HL-60/S4 (cell line): ENCODE data around the gene TAF1B.

Experiments used
- in situ Hi-C: fragments of 300-500 bp; cut with MboI; formaldehyde crosslinking; loops from 2 replicates; pipeline ENCODE4 v1.14.3; 2022; ENCODE audit warnings: low sequenced_read_pairs

TAF1B gene

GRCh38 chr2:9807555-9808305 lies 35.5 kb upstream of the TAF1B start:
- in situ Hi-C loops = no loop called here

DNA sequence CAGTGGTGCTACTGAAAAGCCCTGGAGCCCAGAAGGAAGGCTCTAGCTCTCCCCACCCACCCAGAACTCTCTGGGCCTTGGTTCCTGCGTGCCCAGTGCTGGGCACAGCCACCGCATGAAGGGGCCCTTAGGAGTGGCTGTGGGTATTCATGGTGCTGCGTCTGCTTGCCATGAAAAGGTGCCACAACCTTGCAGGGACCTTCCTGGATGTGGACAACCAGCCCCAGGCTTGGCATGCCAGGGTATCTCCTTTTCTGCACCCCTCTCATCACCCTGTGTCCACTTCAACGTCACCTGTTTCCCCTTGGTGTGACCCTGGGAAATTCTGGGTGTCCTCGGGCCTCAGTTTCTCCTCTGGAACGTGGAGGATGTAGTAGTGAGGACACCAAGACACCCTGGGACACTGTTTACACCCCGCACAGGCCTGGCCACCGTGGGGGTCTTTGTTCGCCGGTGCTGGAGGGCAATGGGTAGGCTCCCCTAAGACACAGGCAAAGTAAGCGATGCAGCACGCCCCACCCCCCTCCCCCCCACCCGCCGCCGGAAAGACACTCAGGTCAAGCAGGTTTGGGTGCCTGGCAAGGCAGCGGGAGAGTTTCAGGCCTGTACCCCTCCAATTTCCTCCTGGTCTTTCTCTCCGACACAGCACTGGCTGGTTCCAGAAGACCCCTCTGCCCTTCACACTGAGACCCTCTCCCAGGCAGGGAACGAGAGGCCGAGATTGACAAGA lies 34.8 kb upstream of the TAF1B start:
- in situ Hi-C loops = no loop called here

DNA sequence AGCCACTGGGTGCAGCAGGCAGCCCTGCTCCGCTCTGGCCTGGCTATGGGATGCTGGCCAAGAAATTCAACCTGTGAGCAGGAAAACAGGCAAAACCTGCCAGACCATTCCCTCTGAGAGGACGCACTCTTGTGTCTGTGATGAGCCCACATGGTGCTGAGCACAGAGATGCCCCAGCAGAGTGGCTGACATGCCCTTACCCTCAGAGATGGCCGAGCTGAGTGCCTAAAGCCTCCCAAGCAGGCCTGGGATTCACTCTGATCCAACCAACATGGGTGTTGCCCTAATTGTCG lies 34.3 kb upstream of the TAF1B start:
- in situ Hi-C loops = no loop called here

DNA sequence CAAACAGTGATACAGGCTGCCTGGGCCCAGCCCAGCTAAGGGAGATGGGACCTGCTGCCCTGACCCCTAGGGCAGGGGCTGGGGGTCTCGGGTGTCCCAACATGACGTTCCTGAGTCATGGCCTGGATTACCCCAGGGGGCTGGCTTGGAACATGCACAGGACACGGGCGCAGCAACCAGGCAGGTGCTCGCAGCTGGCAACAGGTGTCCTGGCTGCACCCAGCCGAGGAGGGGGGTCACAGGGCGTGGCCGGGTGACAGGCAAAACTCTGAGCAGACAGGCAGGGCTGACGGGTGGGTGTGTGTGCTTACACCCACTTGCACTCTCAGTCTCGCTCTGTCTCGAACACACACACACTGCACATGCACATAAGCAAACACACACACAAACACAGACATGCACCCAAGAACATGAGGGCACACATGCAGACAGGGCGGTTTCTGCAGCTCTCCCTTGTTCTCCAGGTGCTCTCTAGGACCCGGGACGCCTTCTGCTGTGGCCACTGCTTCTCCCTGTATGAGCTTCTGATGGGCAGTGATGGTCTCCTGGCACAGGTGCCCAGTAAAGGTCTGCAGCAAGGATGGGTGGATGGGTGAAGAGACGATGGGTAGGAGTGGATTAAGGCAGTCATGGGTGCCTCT lies 33.7 kb upstream of the TAF1B start:
- in situ Hi-C loops = loop anchor here (10.0 kb wide), 1 partner anchor 235 kb away; the partner anchor contains the start of gene KLF11

- in situ Hi-C loops = loop anchor here (10.0 kb wide), 1 partner anchor 234 kb away; the partner anchor contains the start of gene KLF11
These were observed 32.1 kb upstream of the TAF1B start for GRCh38 chr2:9811216-9811615.

GRCh38 chr2:9811679-9812511 lies 31.4 kb upstream of the TAF1B start:
- in situ Hi-C loops = loop anchor here (10.0 kb wide), 1 partner anchor 233 kb away; the partner anchor contains the start of gene KLF11

- in situ Hi-C loops = loop anchor here (10.0 kb wide), 1 partner anchor 232 kb away; the partner anchor contains the start of gene KLF11
These were observed 30.3 kb upstream of the TAF1B start for GRCh38 chr2:9812945-9813311.

DNA sequence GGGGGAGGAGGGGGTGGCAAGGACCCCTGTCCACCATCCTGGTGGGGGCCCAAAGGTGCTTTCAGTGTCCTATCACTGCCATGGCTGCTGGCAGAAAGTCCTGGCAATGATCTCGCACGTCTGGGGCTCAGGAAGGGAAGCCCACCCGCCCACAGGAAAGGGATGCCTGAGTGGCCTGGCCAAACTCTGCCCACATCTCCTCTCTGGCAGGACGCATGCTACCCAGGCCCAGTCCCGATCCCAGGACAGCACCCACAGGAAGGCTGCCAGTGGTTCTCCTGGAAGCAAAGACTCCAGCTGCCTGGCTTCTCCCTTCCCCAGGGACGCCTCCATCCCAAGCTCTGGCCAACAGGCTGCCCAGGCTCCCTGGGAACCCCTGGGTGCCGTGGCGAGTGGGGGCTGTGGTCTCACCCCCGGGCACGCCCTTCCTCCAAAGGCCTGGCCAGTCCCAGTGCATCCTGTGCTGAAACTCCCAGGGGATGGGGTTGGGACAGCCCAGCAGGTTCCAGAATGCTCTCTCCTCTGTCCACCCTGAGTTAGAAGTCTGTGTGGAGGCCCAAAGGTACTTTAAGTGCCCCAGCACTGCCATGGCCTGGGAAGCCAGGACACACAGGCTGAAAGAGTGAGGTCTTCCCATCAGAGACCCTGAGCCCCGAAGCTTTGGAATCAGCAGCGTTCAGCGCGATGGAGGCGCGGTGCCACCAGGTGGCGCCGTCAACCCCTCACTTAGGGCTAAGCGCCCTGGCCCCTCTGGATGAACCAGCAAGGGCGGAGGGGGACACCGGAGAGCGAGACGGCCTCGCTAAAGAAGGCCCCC lies 29.8 kb upstream of the TAF1B start:
- in situ Hi-C loops = loop anchor here (10.0 kb wide), 1 partner anchor 231 kb away; the partner anchor contains the start of gene KLF11

- in situ Hi-C loops = loop anchor here (10.0 kb wide), 1 partner anchor 231 kb away; the partner anchor contains the start of gene KLF11
These were observed 29.0 kb upstream of the TAF1B start for GRCh38 chr2:9814129-9814868.

DNA sequence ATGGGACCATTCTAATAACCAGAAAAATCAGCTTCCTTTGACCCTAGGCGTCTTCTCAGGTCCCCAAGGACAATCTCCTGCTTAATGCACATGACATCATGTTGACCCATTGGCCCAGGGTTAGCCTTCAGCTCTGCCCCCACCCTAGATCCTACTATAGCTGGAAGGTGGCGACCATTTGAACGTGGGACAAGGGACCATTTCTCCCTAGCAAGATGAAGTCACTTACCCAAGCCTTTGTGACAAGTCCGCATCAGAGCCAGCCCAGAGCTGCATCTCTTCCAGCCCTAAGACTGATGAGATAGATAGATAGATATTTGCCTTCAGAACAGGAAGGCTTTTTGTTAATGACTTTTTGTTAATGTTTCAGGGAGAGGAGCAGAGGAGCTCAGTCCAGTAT lies 28.2 kb upstream of the TAF1B start:
- in situ Hi-C loops = loop anchor here (10.0 kb wide), 1 partner anchor 230 kb away; the partner anchor contains the start of gene KLF11

GRCh38 chr2:9815844-9816279 lies 27.4 kb upstream of the TAF1B start:
- in situ Hi-C loops = loop anchor here (10.0 kb wide), 1 partner anchor 229 kb away; the partner anchor contains the start of gene KLF11

GRCh38 chr2:9818097-9818496 lies 25.2 kb upstream of the TAF1B start:
- in situ Hi-C loops = loop anchor here (10.0 kb wide), 1 partner anchor 227 kb away; the partner anchor contains the start of gene KLF11

DNA sequence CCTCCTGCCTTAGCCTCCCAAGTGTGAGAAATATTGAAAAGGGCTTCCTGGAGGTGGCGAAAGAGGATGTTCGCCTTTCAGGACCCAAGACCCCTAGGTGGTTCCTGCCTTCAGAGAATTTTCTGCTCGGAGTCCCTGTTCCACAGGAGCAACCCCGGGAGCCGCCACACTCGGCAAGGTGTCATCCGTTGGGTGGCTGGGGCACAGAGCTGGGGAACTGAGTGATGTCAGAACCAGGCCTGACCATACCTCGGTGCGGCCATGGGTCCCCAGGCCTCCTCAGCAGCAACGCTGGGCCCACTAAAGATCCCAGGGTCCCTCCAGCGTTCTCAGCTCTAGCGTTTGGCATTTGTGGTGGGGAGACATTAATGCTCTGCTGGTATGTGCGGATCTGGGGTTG lies 23.7 kb upstream of the TAF1B start:
- in situ Hi-C loops = loop anchor here (10.0 kb wide), 1 partner anchor 225 kb away; the partner anchor contains the start of gene KLF11

DNA sequence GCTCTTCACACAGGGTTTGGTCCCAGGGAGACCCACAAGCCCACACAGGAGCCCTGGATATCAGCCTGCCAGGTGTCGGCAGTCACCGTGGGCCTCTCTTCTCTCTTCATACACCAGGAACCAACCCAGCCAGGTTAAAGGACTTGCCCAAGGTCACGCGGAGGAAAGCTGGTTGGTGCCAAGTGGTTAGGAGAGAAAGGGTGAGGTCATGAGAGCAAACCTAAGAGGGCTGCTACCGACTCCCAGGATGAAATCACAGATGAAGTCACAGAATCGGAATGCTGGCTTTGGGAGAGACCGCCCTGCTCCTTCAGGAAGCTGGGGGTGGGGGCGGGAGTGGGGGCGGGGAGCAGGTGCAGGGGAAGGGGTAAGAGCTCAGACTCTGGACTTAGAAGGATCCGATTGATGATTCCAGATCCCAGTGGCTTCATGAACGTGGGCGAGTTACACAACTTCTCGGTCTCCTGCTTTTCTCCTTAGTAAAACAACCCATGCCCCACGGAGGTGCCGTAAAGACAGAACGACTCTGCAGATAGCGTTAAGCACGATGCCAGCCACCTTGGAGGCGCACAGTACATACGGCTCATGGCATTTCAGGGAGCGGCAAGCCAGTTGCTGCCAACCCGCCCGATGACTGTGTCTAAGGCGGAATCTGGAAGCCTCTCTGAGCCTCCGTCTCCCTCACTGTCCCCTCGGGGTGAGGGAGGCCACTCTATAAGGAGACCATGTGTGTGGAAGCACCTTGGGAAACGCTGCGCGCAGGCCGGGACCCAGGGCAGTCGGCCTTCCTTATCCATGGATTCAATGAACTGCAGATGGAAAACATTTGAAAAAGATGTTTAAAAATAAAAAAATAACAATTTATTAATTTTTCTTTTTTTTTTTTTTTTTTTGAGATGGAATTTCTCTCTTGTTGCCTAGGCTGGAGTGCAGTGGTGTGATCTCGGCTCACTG lies 23.0 kb upstream of the TAF1B start:
- in situ Hi-C loops = no loop called here

DNA sequence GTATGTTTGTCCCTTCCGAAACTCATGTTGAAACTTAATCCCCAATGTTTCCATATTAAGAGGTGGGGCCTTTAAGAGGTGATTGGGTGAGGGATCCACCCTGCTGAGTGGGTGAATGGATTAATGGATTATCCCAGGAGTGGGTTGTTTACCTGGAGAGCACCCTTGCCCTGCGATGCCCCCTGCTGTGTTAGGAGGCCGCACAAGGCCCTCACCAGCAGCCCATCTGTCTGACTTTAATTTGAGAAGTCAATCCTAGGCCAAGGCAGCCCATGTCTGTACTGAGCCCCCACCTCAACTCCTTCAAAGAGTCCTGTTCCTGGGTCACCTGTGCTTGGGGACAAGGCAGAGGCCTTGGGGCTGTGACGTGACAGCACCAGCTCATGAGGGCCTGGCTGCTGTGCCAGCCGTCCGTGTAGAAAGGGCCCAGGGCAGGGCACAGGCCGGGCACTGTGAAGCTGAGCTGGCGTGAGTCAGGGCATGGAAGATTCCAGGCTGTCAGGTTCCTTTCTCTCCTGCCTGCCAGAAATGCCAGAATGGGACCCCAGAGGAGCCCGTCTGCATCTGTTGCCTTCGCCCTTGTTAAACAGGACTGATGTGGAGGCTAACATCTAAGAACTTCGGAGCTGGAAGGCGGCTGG lies 21.3 kb upstream of the TAF1B start:
- in situ Hi-C loops = no loop called here

GRCh38 chr2:9824441-9824840 lies 18.8 kb upstream of the TAF1B start:
- in situ Hi-C loops = no loop called here
